Pons (tissue), 1 donor: ENCODE measurements around the gene TYR.
A peak's percentile ranks its signal among the peaks of the same experiment; 100 is the strongest.
"Not testable (repeated sequence)": the region's sequence is repeated elsewhere in the genome, so short reads cannot be mapped to it uniquely, and the experiment has no call there.

Source experiments
- DNase-seq: peaks from one replicate; pipeline ENCODE4 v3.0.0-alpha.2; 2016; ENCODE audit warnings: low spot score

The TYR gene

DNA sequence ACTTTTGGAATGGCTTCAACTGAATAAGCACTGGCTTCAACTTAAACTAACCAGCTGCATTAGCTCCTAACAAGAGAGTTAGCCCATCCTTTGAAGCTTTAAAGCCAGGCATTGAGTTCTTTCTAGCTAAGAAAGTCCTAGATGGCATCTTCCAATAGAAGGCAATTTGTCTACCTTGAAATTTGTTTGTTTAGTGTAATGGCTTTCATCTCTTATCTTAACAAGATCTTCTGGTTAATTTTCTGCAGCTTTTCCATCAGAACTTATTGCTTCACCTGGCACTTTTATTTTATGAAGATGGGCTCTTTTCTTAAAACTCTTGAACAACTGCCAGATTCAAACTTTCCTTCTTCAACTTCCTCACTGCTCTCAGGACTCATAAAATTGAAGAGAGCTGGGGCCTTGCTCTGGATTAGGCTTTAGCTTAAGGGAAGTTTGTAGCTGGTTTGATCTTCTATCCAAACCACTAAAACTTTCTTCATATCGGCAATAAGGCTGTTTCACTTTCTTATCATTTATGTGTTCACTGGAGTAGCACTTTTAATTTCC, 94.9 kb downstream of the TYR start:
- DNase-seq, result not testable (repeated sequence)

DNA sequence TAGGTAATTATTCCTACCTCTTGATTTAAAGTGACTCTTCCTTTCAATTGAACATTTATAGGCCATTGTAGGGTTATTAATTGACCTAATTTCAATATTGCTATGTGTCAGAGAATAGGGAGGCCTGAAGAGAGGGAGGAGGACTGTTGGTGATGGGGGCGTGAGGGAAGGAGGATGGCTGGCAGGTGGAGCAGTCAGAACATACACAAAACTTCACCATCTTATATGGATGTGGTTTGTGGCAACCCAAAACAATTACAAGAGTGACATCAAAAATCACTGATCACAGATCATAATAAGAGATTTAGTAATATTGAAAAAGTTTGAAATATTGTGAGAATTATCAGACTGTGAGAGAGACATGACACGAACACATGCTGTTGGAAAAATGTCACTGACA, 95.5 kb downstream of the TYR start:
- DNase-seq, result not testable (repeated sequence)

DNA sequence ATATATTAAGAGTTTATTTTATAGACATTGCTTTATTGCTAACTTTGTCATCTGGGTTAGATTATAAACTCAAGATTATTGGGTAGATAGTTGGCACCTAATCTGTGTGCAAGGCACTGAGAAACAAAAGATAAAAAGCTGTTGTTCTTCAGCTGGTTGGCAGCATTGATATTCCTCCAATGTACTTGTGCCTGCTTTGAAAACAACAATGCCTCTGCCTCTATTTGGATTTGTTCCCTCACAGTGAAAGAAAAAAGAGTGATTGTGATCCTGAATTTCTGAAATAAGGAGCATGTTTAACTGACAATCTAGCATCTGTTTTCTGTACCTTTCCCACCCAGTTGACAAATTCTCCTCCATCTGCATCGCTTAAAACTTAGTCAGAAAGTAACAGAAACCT, 98.3 kb downstream of the TYR start:
- peak; percentile 96 for DNase-seq

DNA sequence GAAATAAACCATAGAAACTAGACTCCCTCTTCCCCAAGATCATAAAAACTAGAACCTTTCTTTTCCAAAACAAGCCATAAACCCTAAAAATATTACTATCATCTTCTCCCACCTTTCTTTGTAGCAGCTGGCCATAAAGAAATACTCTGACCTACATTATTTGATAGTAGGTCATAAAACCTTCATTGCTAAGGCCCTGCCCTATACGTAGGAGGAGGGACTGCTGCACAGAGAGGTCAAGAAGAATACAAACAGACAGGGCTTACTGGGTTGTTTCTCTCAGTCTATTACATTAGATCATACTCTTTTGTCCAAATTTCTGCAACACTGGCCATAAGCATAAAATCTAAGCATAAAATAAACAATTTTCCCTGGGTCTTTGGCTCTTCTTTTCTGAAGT, 101.5 kb downstream of the TYR start:
- no peak for DNase-seq

DNA sequence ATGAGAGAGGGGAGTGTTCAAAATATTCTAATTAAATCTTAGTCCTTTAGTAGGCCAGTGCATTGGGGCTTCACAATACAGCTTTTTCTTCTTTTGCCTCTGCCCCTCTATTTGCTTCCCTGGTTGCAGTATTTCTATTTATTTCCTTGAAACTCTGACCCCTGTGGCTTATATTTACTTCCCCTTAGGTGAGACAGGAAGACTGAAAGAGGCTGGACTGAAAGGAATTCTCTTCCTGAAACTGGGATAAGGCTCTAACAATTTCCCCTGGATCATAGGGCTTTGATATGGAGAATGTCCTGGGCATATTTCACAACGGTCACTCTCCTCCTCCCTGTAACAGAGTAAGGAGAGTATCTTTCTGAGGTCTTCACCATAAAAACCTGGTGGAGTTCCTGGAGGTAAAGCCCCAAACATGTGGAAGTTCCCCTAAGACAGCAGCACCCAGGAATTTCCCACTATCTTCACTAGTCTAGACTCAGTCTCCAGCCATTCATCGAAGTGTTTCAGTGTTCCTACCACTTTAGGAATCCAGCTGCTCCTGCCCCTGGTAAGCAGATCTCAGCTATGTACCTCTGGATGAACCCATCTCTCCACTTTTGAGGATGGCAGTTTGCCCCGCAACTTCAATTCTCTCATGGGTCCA, 103.5 kb downstream of the TYR start:
- DNase-seq, result not testable (repeated sequence)

- DNase-seq, result not testable (repeated sequence)
Measured at GRCh38 chr11:89286601-89287000, 108.9 kb downstream of the TYR start.

DNA sequence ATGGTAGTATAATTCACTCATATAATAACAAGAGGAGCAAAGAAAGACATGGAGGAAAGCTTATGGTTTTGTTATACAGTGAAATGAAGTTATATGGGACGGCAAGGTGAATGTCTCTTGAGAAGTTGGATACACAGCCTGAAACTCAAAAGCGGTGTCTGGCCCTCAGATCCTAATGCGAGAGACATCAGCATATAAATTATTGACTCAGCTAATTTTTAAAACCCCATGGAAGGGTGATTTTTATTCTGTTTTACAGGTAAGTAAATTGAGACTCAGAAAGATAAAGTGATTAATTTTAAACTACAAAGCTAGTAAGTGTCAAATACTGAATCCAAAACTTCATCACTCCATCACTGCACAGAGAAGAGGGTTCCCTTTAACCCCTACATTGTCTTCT, 110.3 kb downstream of the TYR start:
- DNase-seq, result not testable (repeated sequence)

DNA sequence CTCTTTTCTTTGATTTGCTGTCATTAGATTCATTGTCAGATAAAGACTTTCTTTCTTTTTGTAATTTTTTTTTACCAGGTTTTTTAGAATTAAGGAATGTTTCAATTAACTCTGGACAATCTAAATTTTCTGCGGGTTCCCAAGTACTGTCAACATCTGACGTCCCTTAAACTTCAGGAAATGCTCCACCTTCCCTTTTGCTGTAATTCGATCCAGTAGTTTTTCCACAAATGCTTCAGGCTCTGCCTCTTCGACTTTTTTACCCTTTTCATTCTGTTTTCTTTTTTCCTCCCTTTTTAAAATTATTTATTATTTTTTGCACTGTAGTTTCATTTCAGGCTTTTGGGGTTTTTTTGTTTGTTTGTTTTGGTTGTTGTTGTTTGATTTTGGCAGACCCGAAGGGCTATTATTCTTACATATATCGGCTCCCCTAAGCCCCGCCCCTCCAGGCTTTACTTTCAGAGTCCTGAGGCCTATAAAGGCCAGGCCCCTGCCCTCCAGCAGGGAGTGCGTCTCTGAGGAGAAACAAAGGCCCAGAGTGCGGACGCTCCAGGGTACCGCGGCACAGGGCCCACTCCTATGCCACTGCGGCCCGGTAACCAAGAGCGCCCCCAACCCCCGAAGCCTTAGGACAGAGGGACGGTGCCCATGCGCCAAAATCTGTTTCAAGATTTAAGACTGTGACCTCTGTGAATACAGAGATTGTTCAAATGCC, 116.4 kb downstream of the TYR start:
- DNase-seq, result no peak

GRCh38 chr11:89295023-89295422, 117.3 kb downstream of the TYR start:
- DNase-seq, result not testable (repeated sequence)

DNA sequence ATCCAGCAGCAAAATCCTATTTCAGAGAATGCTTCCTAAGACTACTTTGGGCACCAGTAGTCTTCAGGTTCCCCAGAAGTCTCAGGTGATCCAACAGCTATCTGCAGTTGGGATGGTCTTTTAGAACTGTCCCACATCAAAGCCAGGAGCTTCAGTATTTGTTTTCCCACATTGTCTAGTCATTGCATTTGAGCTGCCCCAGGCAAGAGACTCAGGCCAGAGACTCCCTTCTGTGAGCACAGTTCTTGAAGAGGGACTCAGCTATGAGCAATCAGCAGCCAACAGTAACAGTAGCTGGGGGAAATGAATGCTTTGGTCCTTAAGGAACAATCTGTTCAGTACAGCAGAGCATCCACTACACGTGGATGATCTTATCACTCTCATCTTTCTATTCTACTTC, 125.4 kb downstream of the TYR start:
- DNase-seq, result not testable (repeated sequence)

GRCh38 chr11:89308272-89308671, 130.6 kb downstream of the TYR start:
- DNase-seq, result not testable (repeated sequence)

- DNase-seq, result not testable (repeated sequence)
Measured at GRCh38 chr11:89309321-89309985, 131.8 kb downstream of the TYR start.

GRCh38 chr11:89310607-89311006, 132.9 kb downstream of the TYR start:
- not testable (repeated sequence) for DNase-seq

DNA sequence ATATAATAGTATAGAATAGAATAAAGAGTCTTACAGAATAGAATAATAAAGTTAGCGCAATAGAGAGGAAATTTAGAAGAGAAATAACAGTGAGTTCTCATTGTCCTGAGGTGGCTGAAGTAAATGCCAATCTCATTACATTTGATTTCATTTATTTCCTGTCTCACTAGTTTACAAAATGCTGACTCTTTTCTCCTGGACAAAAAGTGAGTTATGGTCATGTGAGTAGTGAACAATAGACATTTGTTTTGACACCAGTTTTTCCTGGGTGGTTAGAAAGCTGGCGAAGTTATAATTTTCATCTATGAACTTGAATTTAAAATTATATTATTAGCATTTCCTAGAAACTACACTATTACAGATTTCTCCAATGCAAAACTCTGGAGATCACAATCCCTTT, 143.7 kb downstream of the TYR start:
- DNase-seq, result peak; percentile 29

- DNase-seq, result no peak
Measured at GRCh38 chr11:89327885-89328284, 150.2 kb downstream of the TYR start.

DNA sequence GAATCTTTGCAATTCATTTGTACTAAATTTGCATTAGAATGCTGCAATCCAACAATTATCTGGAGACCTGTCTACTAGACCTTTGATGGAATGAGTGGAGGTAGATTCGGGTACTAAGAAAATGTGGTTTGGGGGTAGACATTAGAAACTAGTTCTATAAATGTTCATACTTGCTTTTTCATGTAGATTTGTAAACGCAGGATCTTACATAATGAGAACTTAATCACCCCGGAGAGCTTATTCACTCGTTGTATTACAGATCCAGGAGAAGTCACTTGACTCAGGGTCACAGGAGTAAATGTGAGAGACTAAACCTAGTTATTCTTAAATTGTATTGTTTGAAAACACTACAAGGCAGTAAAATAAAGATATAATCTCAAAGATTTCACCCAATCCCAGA, 154.3 kb downstream of the TYR start:
- DNase-seq, result not testable (repeated sequence)

DNA sequence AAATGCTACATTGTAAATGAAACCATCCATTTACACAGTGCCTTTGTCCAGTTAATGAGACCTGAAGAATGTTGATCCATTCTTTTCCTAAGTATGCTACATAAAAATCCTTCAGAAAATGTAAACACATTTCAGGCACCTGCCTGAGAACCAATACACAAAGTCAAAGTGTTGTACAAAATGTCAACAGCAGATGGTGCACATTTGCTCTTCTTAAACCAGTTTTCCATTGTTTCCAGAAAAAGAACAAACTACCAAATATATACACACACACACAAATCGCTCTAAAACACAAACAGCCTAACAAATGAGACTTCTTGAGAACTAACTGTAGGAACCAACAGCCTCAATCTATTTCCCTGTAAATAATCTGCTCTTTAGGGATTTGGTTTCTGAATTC, 156.0 kb downstream of the TYR start:
- peak; percentile 82 for DNase-seq

DNA sequence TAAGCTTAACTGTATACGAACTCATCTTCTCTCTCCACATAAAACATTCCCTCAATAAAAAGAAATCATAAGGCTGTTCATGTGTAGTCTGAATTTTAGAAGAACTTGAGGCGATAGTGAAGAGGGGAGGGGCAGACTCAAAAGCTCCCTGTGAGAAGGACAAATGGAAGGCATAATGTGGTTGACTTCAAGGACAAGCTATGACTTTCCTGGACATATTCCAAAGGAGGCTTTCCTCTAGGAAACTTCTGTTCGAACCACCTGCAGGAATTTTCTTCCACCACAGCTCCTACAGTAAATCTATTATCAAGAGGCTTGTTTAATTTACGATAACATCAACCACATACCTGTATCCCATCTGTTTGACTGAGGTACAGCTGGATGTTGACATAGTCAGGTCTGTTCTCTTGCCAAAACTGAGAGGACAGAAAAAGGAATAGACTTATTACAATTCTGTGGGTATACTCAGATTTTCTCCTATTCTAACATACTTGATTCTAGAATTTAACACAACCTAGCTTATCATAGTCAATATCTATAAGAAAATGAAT, 159.5 kb downstream of the TYR start:
- not testable (repeated sequence) for DNase-seq

DNA sequence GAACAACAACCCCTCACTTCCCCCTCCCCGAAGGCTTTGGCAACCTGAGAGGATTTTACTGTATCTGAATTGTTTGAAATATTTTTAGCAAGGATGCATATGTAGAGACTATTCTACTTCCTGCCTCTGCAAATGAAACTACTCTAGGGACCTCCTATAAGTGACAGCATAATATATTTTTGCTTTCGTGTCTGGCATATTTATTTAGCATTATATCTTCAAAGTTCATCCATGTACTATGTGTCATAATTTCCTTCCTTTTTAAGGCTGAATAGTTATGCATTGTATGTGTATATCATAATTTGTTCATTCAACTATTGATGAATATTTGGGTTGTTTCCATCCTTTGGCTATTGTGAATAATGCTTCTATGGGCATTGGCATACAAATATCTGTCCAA, 160.4 kb downstream of the TYR start:
- not testable (repeated sequence) for DNase-seq

GRCh38 chr11:89340450-89340849, 162.8 kb downstream of the TYR start:
- DNase-seq, result not testable (repeated sequence)

DNA sequence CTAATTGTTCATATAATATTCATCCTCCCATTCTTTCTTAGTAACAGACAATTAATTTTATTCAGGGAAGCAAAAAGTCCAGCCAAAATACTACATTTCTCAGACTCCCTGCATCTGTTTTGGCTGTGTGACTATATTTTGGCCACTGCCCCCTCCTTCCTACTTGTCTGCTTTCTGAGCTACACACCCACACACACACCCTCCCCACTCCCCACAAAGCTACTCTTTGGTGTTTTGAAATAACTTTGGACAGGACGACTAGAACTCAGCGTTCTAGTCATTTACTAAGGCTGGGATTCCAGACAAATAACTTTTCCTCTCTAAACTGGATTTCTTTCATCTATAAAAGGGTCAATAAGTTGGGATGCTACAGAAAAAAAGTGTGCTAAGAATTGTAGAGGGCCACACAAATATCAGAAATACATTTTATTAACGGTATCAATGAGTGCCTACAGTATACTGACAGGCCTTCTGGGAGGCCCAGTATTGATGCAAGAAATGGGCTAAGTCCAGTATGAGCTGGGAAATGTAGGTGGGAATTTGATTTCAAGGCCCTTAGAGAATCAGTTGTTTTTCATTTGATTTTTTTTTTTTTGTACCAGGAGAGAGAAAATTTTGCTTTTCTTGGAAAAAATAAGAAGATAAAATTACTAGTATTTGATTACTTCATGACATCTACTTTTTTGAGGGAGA, 165.4 kb downstream of the TYR start:
- not testable (repeated sequence) for DNase-seq
